ENCODE results near the gene STX4. TPM values are rescaled to one million over a fixed set of nuclear protein-coding genes. Genes with fewer than 3 reads are reported as not detected.

STX4 gene
- total RNA-seq, 1 donor from 2014 or later, result 49.1 TPM

DNA sequence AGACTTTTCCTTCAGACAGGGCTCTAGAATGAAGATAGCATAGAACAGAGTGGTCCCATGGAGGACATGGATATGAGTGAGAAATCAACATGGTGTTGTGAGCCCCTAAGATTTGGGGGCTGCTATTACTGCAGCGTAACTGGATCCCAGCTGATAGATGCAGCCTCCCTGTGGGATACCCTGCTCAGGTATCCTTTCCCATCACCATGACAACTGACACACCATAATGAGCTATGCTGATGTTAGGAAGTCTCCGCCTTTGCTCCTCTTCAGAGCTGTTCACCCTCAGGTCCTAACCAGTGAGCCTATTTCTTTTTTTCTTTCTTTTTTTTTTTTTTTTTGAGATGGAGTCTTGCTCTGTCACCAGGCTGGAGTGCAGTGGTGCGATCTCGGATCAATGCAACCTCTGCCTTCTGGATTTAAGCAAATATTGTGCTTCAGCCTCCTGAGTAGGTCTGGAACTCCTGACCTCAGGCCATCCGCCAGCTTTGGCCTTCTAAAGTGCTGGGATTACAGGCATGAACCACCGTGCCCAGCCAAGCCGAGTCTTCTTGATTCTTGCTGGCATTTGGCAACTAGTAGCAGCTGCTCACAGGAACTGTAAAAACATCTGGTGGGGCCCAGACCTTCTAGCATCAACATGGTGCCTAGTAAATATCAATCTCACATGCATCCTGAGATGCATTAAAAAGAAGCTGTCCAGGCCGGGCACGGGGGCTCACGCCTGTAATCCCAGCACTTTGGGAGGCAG is 17.1 kb downstream of the STX4 start:
- H3K27ac Mint-ChIP-seq, result no peak overlapping the region
- H3K4me1 Mint-ChIP-seq, result peaks cover 7% of the 10 kb centered on the region
- H3K4me3 Mint-ChIP-seq, result no peak overlapping the region
- no peaks in the 10 kb centered on the region for H3K27me3 Mint-ChIP-seq
- no peak for DNase-seq
- intact Hi-C loops (cut with micrococcal nuclease), result no loop called here
- H3K36me3 Mint-ChIP-seq (ENCODE audit: low read depth), result no peaks in the 10 kb centered on the region
- H3K9me3 Mint-ChIP-seq, result no peaks in the 10 kb centered on the region

- intact Hi-C loops (cut with micrococcal nuclease), result no loop called here
- Mint-ChIP-seq H3K36me3 (ENCODE audit: low read depth) (no peaks in the 10 kb centered on the region), H3K27me3 (no peaks in the 10 kb centered on the region), H3K4me3 (no peak overlapping the region), H3K4me1 (peaks cover 7% of the 10 kb centered on the region), H3K9me3 (no peaks in the 10 kb centered on the region), H3K27ac (no peak overlapping the region)
- no peak for DNase-seq
Observed at GRCh38 chr16:31052114-31052513, 18.8 kb downstream of the STX4 start.

DNA sequence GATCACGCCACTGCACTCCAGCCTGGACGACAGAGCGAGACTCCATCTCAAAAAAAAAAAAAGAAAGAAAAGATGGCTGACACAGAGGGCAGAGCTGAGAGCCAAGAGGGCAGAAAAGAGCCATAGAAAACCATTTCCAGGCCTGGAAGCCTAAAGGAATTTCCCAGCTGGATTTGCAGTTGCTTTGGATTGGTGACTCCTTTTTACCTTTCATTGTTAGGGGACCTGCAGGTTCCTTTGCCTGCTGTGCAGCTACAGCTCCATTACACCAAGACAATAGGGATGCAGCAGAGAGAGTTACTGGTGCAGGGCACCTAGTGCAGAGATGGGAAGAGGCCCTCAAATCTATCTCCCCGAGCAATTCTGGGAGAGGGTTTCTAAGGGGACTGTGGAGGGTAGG is 22.3 kb downstream of the STX4 start:
- intact Hi-C loops (cut with micrococcal nuclease), result no loop called here
- no peak overlapping the region for H3K27ac Mint-ChIP-seq
- no peak for DNase-seq
- H3K9me3 Mint-ChIP-seq, result no peaks in the 10 kb centered on the region
- no peaks in the 10 kb centered on the region for H3K27me3 Mint-ChIP-seq
- H3K4me3 Mint-ChIP-seq, result no peak overlapping the region
- H3K4me1 Mint-ChIP-seq, result peaks cover 9% of the 10 kb centered on the region
- peaks cover 9% of the 10 kb centered on the region for H3K36me3 Mint-ChIP-seq (ENCODE audit: low read depth)

DNA sequence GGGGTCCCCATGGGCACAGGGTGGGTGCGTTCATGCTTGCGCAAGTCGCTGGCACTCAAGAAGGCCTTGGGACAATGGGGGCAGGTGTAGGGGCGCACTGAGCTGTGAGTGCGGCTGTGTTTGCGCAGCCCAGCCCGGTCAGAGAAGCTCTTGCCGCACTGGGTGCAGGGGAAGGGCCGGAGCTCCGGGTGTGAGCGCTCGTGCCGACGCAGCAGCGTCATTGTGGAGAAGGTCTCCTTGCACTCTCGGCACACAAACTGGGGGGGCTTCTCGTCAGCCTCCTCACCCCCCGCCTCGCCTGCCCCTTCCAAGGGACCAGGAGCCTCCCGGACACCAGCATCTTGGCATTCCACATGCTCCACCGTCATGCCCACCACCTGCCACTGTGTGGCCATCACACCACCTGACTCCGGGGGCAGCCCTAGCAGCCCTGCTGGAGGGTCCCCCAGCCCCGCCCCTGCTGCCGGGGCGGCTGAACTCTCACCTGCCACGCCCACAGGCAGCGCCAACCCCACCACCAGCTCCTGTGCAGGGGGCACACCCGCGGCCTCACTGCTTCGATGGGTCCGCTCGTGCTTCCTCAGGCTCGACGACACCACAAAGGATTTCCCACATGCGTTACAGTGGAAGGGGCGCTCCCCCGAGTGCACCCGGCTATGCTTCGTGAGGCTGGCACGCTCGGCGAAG is 27.9 kb downstream of the STX4 start:
- Mint-ChIP-seq H3K4me1 (peaks cover 35% of the 10 kb centered on the region), H3K4me3 (no peak overlapping the region), H3K9me3 (no peaks in the 10 kb centered on the region), H3K36me3 (ENCODE audit: low read depth) (peaks cover 40% of the 10 kb centered on the region), H3K27me3 (no peaks in the 10 kb centered on the region), H3K27ac (no peak overlapping the region)
- no peak for DNase-seq
- intact Hi-C loops (cut with micrococcal nuclease), result no loop called here

DNA sequence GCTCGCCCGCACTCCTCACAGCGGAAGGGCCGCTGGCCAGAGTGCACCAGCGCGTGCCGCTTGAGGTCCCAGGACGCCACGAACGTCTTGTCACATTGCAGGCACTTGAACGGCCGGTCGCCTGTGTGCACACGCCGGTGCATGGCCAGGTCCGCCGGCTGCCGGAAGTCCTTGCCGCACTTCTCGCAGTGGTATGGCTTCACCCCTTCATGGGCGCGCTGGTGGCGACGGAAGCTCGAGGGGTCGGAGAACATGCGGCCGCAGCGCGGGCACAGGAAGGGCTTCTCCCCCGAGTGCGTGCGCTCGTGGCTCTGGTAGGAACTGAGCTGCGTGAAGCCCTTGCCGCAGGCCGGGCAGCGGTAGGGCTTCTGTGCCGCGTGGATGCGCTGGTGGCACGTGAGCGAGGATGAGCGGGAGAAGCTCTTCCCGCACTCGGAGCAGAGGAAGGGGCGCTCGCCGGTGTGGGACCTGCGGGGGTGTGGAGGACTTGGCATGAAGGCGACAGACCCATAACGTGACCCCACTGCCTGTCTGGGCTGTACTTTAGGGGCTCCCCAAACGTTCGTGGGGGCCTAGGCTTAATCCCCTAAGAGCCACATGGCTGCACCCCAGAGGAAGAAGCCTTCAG is 28.6 kb downstream of the STX4 start:
- Mint-ChIP-seq H3K36me3 (ENCODE audit: low read depth) (peaks cover 40% of the 10 kb centered on the region), H3K4me3 (no peak overlapping the region)
- intact Hi-C loops (cut with micrococcal nuclease), result no loop called here

GRCh38 chr16:31063495-31063842 is 30.1 kb downstream of the STX4 start:
- Mint-ChIP-seq H3K36me3 (ENCODE audit: low read depth) (peaks cover 39% of the 10 kb centered on the region), H3K4me1 (peaks cover 41% of the 10 kb centered on the region), H3K27ac (peak overlapping the region; percentile 56), H3K4me3 (peak overlapping the region; percentile 82), H3K27me3 (no peaks in the 10 kb centered on the region), H3K9me3 (no peaks in the 10 kb centered on the region)
- intact Hi-C loops (cut with micrococcal nuclease), result no loop called here
- DNase-seq, result no peak

More for the DNA sequence above, 28.6 kb downstream of the STX4 start:
- no peak for DNase-seq
- H3K9me3 Mint-ChIP-seq, result no peaks in the 10 kb centered on the region
- peaks cover 40% of the 10 kb centered on the region for H3K4me1 Mint-ChIP-seq
- no peaks in the 10 kb centered on the region for H3K27me3 Mint-ChIP-seq
- peak overlapping the region; percentile 34 for H3K27ac Mint-ChIP-seq

DNA sequence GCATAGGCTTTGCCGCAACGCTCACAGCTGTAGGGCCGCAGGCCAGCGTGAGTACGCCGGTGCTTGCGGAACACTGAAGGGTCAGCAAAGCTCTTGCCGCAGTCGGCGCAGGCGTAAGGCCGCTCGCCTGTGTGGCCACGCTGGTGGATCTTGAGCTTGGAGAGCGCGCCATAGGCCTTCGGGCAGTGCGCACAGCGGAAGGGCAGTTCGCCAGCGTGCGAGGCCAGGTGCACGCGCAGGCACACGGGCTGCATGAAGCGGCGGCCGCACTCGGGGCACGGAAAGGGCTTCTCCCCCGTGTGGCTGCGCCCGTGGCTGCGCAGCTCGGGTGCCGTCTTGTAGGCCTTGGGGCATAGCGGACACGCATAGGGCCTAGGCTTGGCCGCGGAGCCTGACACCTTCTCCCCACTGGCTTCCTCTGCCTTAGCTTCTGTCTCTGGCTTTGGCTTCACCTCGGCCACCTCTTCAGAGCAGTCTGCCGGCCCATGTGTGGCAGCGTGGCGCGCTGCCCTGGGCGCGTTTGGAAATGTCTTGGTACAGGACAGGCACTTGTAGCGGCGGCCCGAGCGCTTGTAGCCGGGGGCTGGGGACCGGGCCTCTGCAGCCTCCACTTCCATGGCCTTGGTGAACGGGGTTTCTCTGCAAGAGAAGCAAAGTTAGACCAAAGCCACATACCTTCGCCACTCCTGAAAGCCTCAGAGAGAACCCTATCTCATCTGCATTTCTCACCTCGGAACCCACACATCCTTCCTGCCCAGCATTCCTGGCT is 30.7 kb downstream of the STX4 start:
- Mint-ChIP-seq H3K27ac (peak overlapping the region; percentile 86), H3K4me1 (peaks cover 43% of the 10 kb centered on the region), H3K36me3 (ENCODE audit: low read depth) (peaks cover 39% of the 10 kb centered on the region), H3K4me3 (peak overlapping the region; percentile 82), H3K27me3 (no peaks in the 10 kb centered on the region), H3K9me3 (no peaks in the 10 kb centered on the region)
- intact Hi-C loops (cut with micrococcal nuclease), result no loop called here
- peak; percentile 78 for DNase-seq

DNA sequence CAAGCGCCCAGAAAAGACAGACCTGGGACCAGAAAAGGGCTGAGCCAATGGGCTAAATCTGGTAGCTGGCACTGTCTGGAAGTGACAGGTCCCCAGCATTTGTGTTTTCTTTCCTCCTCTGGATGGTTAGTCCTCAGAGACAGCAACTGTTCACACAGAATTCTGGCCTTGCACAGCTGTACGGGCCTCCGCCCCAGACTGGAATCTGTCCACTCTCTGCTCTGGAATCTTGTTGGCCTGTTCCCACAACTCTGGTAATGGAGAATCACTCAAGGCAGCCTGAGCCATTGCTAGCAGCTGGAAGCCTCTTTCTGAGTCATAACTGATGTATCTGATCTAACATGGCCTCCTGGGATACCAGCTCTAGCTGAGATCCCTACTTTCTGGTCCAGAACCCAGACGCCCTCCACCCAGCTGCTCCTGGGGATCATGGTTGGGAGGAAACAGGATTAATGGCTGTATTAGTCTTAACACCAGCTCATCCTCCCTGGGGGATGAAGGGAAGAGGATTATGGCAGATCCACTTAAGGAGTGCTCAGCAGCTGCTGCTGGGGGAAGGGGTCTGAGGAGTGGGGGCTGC is 31.6 kb downstream of the STX4 start:
- peak; percentile 66 for DNase-seq
- Mint-ChIP-seq H3K4me1 (peaks cover 47% of the 10 kb centered on the region), H3K27me3 (no peaks in the 10 kb centered on the region), H3K36me3 (ENCODE audit: low read depth) (peaks cover 37% of the 10 kb centered on the region), H3K4me3 (peak overlapping the region; percentile 82), H3K27ac (peak overlapping the region; percentile 86), H3K9me3 (no peaks in the 10 kb centered on the region)
- intact Hi-C loops (cut with micrococcal nuclease), result no loop called here

- Mint-ChIP-seq H3K27me3 (no peaks in the 10 kb centered on the region), H3K27ac (no peak overlapping the region), H3K4me3 (no peak overlapping the region), H3K9me3 (no peaks in the 10 kb centered on the region), H3K4me1 (peaks cover 55% of the 10 kb centered on the region), H3K36me3 (ENCODE audit: low read depth) (peaks cover 24% of the 10 kb centered on the region)
- no peak for DNase-seq
- intact Hi-C loops (cut with micrococcal nuclease), result loop anchor here (1.0 kb wide), 1 partner anchor 23 kb away; no protein-coding TSS in a partner anchor
Observed at GRCh38 chr16:31067342-31067741, 34.0 kb downstream of the STX4 start.

- no peak for DNase-seq
- Mint-ChIP-seq H3K4me1 (peaks cover 32% of the 10 kb centered on the region), H3K4me3 (peak overlapping the region; percentile 90), H3K36me3 (ENCODE audit: low read depth) (peaks cover 20% of the 10 kb centered on the region), H3K9me3 (no peaks in the 10 kb centered on the region), H3K27me3 (no peaks in the 10 kb centered on the region), H3K27ac (peak overlapping the region; percentile 91)
- intact Hi-C loops (cut with micrococcal nuclease), result loop anchor here (5.0 kb wide), 2 partner anchors 35 to 415 kb away; partner anchors contain the start of genes BCKDK and FBRS
Observed at GRCh38 chr16:31071861-31072260, 38.5 kb downstream of the STX4 start.

- peak overlapping the region; percentile 91 for H3K27ac Mint-ChIP-seq
- no peaks in the 10 kb centered on the region for H3K27me3 Mint-ChIP-seq
- DNase-seq, result peak; percentile 82
- H3K4me1 Mint-ChIP-seq, result peaks cover 32% of the 10 kb centered on the region
- H3K9me3 Mint-ChIP-seq, result no peaks in the 10 kb centered on the region
- peaks cover 21% of the 10 kb centered on the region for H3K36me3 Mint-ChIP-seq (ENCODE audit: low read depth)
- intact Hi-C loops (cut with micrococcal nuclease), result loop anchor here (5.0 kb wide), 2 partner anchors 35 to 415 kb away; partner anchors contain the start of genes BCKDK and FBRS
- peak overlapping the region; percentile 90 for H3K4me3 Mint-ChIP-seq
Observed at GRCh38 chr16:31072540-31073141, 39.3 kb downstream of the STX4 start.

DNA sequence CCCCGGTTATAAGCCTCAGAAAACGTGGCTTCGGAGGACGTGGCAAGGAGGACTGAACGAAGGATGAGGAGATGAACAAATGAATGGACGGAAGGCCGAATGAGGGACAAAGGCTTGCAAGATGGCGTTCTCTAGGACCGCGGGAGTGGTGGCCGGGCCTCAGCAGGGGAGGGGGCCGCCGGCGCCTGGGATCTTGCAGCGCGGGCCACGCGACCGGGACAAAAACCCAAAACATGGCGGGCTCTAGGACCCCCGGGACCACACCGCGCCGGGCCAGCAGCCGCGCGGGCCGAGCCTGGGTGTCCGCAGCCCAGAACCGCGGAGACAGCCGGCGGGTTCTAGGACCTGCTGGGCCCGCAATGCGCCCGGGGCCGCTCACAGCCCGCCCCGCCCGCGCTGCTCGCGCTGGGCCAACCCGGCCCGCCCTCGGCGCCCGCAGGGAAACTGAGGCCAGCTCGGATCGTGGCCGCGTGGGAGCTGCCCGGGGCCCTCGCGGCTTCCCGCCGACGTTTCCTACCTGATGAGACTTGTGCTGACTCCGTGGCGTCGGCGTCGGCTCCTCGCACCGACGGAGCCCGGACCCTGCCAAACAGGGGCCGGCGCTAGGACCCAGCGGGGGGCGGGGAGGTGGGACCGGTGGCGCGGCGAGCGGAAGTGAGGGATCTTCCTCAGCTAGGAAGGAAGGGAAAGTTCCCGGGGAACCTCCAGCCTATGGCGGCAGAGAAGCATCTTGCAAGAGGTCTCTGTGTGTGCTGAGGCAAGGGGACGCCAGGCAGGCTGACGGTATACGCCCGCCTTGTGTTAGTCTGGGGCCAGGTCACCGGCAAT is 40.0 kb downstream of the STX4 start:
- Mint-ChIP-seq H3K4me1 (peaks cover 35% of the 10 kb centered on the region), H3K9me3 (no peaks in the 10 kb centered on the region), H3K27ac (peak overlapping the region; percentile 93), H3K4me3 (peak overlapping the region; percentile 90), H3K27me3 (no peaks in the 10 kb centered on the region), H3K36me3 (ENCODE audit: low read depth) (peaks cover 28% of the 10 kb centered on the region)
- DNase-seq, result peak; percentile 97
- intact Hi-C loops (cut with micrococcal nuclease), result loop anchor here (5.0 kb wide), 2 partner anchors 34 to 416 kb away; partner anchors contain the start of genes BCKDK and FBRS
